Central memory CD8-positive, alpha-beta T cell (primary cell): Measurements from ENCODE around the gene RASA3.
"Not testable (repeated sequence)": the region's sequence is repeated elsewhere in the genome, so short reads cannot be mapped to it uniquely, and the experiment has no call there.

Source experiments
- ATAC-seq: fragments of 150-1000 bp; cut with Tn5 transposase; replicated peaks from 2 replicates; pipeline ENCODE4 v1.10.0; 2022; ENCODE audit warnings: mild to moderate bottlenecking, moderate FRiP score, moderate number of reproducible peaks; ENCODE audit not compliant: poor library complexity, severe bottlenecking; ENCODE audit errors: extremely low read depth
- DNase-seq, 2 donors: peaks; one replicate each; pipeline ENCODE4 v3.0.0; 2021; ENCODE audit warnings: low spot score in 2 of 2
- H3K27ac Mint-ChIP-seq: one replicate; pipeline ENCODE4 v1.8.0; 2022; ENCODE audit warnings: low read depth, mild to moderate bottlenecking, moderate library complexity, mixed read lengths
- H3K27me3 Mint-ChIP-seq: one replicate; pipeline ENCODE4 v1.8.0; 2022; ENCODE audit warnings: mixed read lengths
- H3K36me3 Mint-ChIP-seq: one replicate; pipeline ENCODE4 v1.8.0; 2022; ENCODE audit warnings: mild to moderate bottlenecking, moderate library complexity, mixed read lengths; ENCODE audit not compliant: insufficient read depth
- H3K4me1 Mint-ChIP-seq: one replicate; pipeline ENCODE4 v1.8.0; 2022; ENCODE audit warnings: mixed read lengths
- H3K4me3 Mint-ChIP-seq: one replicate; pipeline ENCODE4 v1.8.0; 2022; ENCODE audit warnings: mild to moderate bottlenecking, moderate library complexity, mixed read lengths
- H3K9me3 Mint-ChIP-seq: one replicate; pipeline ENCODE4 v1.8.0; 2022; ENCODE audit warnings: mixed read lengths

RASA3 gene

GRCh38 chr13:114109641-114110041 is 22.8 kb downstream of the RASA3 start:
- Mint-ChIP-seq H3K27ac (peak overlapping the region; percentile 97), H3K4me3 (peak overlapping the region; percentile 77), H3K9me3 (no peaks in the 10 kb centered on the region), H3K4me1 (peaks cover 68% of the 10 kb centered on the region), H3K27me3 (no peaks in the 10 kb centered on the region), H3K36me3 (peaks cover 61% of the 10 kb centered on the region)
- ATAC-seq: no peak
- no peak for DNase-seq

- H3K27ac Mint-ChIP-seq: peak overlapping the region; percentile 97
- no peaks in the 10 kb centered on the region for H3K9me3 Mint-ChIP-seq
- ATAC-seq: no peak
- peaks cover 60% of the 10 kb centered on the region for H3K36me3 Mint-ChIP-seq
- no peaks in the 10 kb centered on the region for H3K27me3 Mint-ChIP-seq
- peaks cover 66% of the 10 kb centered on the region for H3K4me1 Mint-ChIP-seq
- DNase-seq: no peak
- peak overlapping the region; percentile 77 for H3K4me3 Mint-ChIP-seq
Measured at GRCh38 chr13:114108894-114109293, 23.5 kb downstream of the RASA3 start.

GRCh38 chr13:114108141-114108761 is 24.2 kb downstream of the RASA3 start:
- ATAC-seq (peak; percentile 25), DNase-seq (peak in 1 of 2 donors; percentile 42)
- no peaks in the 10 kb centered on the region for H3K27me3 Mint-ChIP-seq
- H3K4me1 Mint-ChIP-seq: peaks cover 64% of the 10 kb centered on the region
- peaks cover 58% of the 10 kb centered on the region for H3K36me3 Mint-ChIP-seq
- H3K4me3 Mint-ChIP-seq: peak overlapping the region; percentile 77
- H3K9me3 Mint-ChIP-seq: no peaks in the 10 kb centered on the region
- peak overlapping the region; percentile 97 for H3K27ac Mint-ChIP-seq

GRCh38 chr13:114107686-114108081 is 24.7 kb downstream of the RASA3 start:
- Mint-ChIP-seq H3K4me1 (peaks cover 65% of the 10 kb centered on the region), H3K4me3 (peak overlapping the region; percentile 77), H3K36me3 (peaks cover 53% of the 10 kb centered on the region), H3K9me3 (no peaks in the 10 kb centered on the region), H3K27me3 (no peaks in the 10 kb centered on the region), H3K27ac (peak overlapping the region; percentile 97)
- DNase-seq (no peak), ATAC-seq (no peak)

- Mint-ChIP-seq H3K36me3 (peaks cover 53% of the 10 kb centered on the region), H3K9me3 (no peaks in the 10 kb centered on the region), H3K27ac (peak overlapping the region; percentile 97), H3K27me3 (no peaks in the 10 kb centered on the region), H3K4me3 (peak overlapping the region; percentile 45), H3K4me1 (peaks cover 70% of the 10 kb centered on the region)
- no peak for DNase-seq
- ATAC-seq: no peak
Measured at GRCh38 chr13:114106991-114107685, 25.3 kb downstream of the RASA3 start.

GRCh38 chr13:114106526-114106925 is 25.9 kb downstream of the RASA3 start:
- H3K27me3 Mint-ChIP-seq: no peaks in the 10 kb centered on the region
- H3K4me3 Mint-ChIP-seq: no peak overlapping the region
- H3K27ac Mint-ChIP-seq: peak overlapping the region; percentile 74
- peaks cover 71% of the 10 kb centered on the region for H3K4me1 Mint-ChIP-seq
- H3K9me3 Mint-ChIP-seq: no peaks in the 10 kb centered on the region
- H3K36me3 Mint-ChIP-seq: peaks cover 53% of the 10 kb centered on the region
- ATAC-seq (no peak), DNase-seq (no peak)

- peaks cover 57% of the 10 kb centered on the region for H3K36me3 Mint-ChIP-seq
- no peak for ATAC-seq
Measured at GRCh38 chr13:114105521-114106225, 26.8 kb downstream of the RASA3 start.

GRCh38 chr13:114104655-114105520 is 27.5 kb downstream of the RASA3 start:
- Mint-ChIP-seq H3K4me1 (peaks cover 68% of the 10 kb centered on the region), H3K27me3 (no peaks in the 10 kb centered on the region), H3K9me3 (no peaks in the 10 kb centered on the region), H3K27ac (peak overlapping the region; percentile 90), H3K4me3 (peak overlapping the region; percentile 69), H3K36me3 (peaks cover 59% of the 10 kb centered on the region)
- no peak for DNase-seq
- ATAC-seq: peak; percentile 20

More at GRCh38 chr13:114105521-114106225, 26.8 kb downstream of the RASA3 start:
- H3K4me1 Mint-ChIP-seq: peaks cover 70% of the 10 kb centered on the region
- no peaks in the 10 kb centered on the region for H3K9me3 Mint-ChIP-seq
- no peaks in the 10 kb centered on the region for H3K27me3 Mint-ChIP-seq
- peak overlapping the region; percentile 69 for H3K4me3 Mint-ChIP-seq
- DNase-seq: no peak
- peak overlapping the region; percentile 74 for H3K27ac Mint-ChIP-seq

GRCh38 chr13:114103801-114104654 is 28.4 kb downstream of the RASA3 start:
- Mint-ChIP-seq H3K4me1 (peaks cover 63% of the 10 kb centered on the region), H3K9me3 (no peaks in the 10 kb centered on the region), H3K4me3 (peak overlapping the region; percentile 69), H3K27ac (peak overlapping the region; percentile 90), H3K36me3 (peaks cover 53% of the 10 kb centered on the region), H3K27me3 (no peaks in the 10 kb centered on the region)
- DNase-seq: peak in 1 of 2 donors; percentile 30
- ATAC-seq: peak; percentile 17

- DNase-seq, ATAC-seq, H3K27me3 Mint-ChIP-seq, H3K9me3 Mint-ChIP-seq: not testable (repeated sequence)
- peaks cover 48% of the 10 kb centered on the region for H3K36me3 Mint-ChIP-seq
- H3K27ac Mint-ChIP-seq: peak overlapping the region; percentile 29
- H3K4me3 Mint-ChIP-seq: peak overlapping the region; percentile 20
- peaks cover 62% of the 10 kb centered on the region for H3K4me1 Mint-ChIP-seq
Measured at GRCh38 chr13:114103289-114103621, 29.2 kb downstream of the RASA3 start.

GRCh38 chr13:114102521-114103288 is 29.7 kb downstream of the RASA3 start:
- Mint-ChIP-seq H3K9me3 (no peaks in the 10 kb centered on the region), H3K36me3 (peaks cover 45% of the 10 kb centered on the region), H3K4me1 (peaks cover 62% of the 10 kb centered on the region), H3K27ac (peak overlapping the region; percentile 29), H3K4me3 (peak overlapping the region; percentile 36), H3K27me3 (no peaks in the 10 kb centered on the region)
- ATAC-seq (no peak), DNase-seq (no peak)
